Activated CD4-positive, alpha-beta T cell treated with anti-CD3 and anti-CD28 coated beads for 4 hours (primary cell): Measurements from ENCODE around the gene FAM20C.
"Not testable (repeated sequence)": the region's sequence is repeated elsewhere in the genome, so short reads cannot be mapped to it uniquely, and the experiment has no call there.

Experiments
- DNase-seq, 2 donors: peaks; one replicate each; pipeline ENCODE4 v3.0.0-alpha.2; 2020

The FAM20C gene

GRCh38 chr7:297141-297540 lies 104.8 kb downstream of the FAM20C start:
- not testable (repeated sequence) for DNase-seq

GRCh38 chr7:297611-298374 lies 105.4 kb downstream of the FAM20C start:
- DNase-seq, result no peak

- DNase-seq, result no peak
Measured at GRCh38 chr7:298375-298702, 106.0 kb downstream of the FAM20C start.

- no peak for DNase-seq
Measured at GRCh38 chr7:298743-299142, 106.4 kb downstream of the FAM20C start.

GRCh38 chr7:299169-299568 lies 106.8 kb downstream of the FAM20C start:
- DNase-seq, result no peak

- DNase-seq, result no peak
Measured at GRCh38 chr7:299628-300027, 107.3 kb downstream of the FAM20C start.

GRCh38 chr7:300048-300447 lies 107.7 kb downstream of the FAM20C start:
- DNase-seq, result no peak

- no peak for DNase-seq
Measured at GRCh38 chr7:300546-301290, 108.3 kb downstream of the FAM20C start.

GRCh38 chr7:301291-302053 lies 109.1 kb downstream of the FAM20C start:
- no peak for DNase-seq

GRCh38 chr7:302054-302992 lies 110.0 kb downstream of the FAM20C start:
- no peak for DNase-seq

GRCh38 chr7:303425-303824 lies 111.1 kb downstream of the FAM20C start:
- DNase-seq, result no peak

GRCh38 chr7:303884-304573 lies 111.7 kb downstream of the FAM20C start:
- no peak for DNase-seq

- DNase-seq, result no peak
Measured at GRCh38 chr7:304574-305409, 112.4 kb downstream of the FAM20C start.

GRCh38 chr7:305410-306151 lies 113.2 kb downstream of the FAM20C start:
- no peak for DNase-seq

- DNase-seq, result no peak
Measured at GRCh38 chr7:307970-308369, 115.6 kb downstream of the FAM20C start.

- no peak for DNase-seq
Measured at GRCh38 chr7:309586-310228, 117.3 kb downstream of the FAM20C start.
